ENCODE results near the gene LMTK2.
A peak's percentile ranks its signal among the peaks of the same experiment; 100 is the strongest.

Gene LMTK2

DNA sequence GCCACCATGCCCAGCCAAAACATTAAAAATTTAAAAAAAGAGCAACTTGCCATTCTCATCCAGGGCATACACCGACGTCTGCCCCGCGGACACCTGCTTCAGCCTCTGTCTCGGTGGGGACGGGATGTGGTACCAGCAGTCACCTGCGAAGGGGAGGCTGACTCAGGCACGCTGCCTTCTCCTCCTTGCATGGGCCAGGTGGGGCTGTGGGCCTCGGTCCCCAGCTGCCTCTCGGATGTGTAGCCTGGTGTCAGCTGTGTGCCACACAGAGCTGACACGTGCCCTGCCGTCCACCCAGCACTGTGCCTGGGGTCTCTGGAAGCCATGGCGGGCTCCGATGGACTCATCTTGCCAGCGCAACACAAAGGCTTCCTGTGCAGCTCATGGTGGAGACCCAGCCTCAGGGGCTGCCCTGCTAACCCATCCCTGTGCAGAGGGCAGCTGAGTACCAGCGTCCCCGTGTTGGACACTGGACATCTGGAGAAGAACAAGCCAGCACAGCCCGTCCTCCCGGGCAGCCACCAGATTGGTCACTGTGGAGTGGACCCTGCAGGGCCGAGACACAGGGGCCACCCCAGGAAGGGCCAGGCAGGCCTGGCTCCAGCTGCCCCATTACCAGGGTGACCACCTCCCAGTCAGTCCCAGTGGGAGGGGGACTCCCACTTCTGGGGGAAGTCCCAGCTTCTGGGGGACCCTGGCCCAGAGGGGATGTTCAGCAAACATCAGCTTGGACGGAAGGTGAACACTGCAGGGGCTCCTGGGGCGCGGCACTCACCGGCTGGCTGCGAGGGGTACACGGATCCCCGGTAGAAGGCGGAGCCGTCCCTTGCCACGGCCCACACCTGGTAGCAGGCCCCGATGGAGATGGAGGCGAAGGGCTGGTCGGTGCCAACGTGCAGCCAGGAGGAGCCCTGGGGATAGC, 115.2 kb downstream of the LMTK2 start:
- Histone ChIP-seq H3K4me3 (ENCODE audit: severe bottlenecking) (no peak overlapping the region), H3K36me3 (ENCODE audit: low read depth) (no peaks in the 10 kb centered on the region), H3K4me1 (ENCODE audit: insufficient read depth, poor library complexity, severe bottlenecking) (no peaks in the 10 kb centered on the region), H3K27ac (ENCODE audit: poor library complexity, severe bottlenecking) (no peak overlapping the region), H3K27me3 (ENCODE audit: insufficient read depth, poor library complexity, severe bottlenecking) (no peaks in the 10 kb centered on the region), H3K9me3 (ENCODE audit: severe bottlenecking) (no peaks in the 10 kb centered on the region)
- DNase-seq (ENCODE audit: low spot score) (peak; percentile 58), ATAC-seq (ENCODE audit: low read depth) (no peak)
- TF ChIP-seq, protein P1, sequence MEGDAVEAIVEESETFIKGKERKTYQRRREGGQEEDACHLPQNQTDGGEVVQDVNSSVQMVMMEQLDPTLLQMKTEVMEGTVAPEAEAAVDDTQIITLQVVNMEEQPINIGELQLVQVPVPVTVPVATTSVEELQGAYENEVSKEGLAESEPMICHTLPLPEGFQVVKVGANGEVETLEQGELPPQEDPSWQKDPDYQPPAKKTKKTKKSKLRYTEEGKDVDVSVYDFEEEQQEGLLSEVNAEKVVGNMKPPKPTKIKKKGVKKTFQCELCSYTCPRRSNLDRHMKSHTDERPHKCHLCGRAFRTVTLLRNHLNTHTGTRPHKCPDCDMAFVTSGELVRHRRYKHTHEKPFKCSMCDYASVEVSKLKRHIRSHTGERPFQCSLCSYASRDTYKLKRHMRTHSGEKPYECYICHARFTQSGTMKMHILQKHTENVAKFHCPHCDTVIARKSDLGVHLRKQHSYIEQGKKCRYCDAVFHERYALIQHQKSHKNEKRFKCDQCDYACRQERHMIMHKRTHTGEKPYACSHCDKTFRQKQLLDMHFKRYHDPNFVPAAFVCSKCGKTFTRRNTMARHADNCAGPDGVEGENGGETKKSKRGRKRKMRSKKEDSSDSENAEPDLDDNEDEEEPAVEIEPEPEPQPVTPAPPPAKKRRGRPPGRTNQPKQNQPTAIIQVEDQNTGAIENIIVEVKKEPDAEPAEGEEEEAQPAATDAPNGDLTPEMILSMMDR (IDR thresholded peaks at IDR 0.05; ENCODE audit: poor library complexity, severe bottlenecking) = no peak

DNA sequence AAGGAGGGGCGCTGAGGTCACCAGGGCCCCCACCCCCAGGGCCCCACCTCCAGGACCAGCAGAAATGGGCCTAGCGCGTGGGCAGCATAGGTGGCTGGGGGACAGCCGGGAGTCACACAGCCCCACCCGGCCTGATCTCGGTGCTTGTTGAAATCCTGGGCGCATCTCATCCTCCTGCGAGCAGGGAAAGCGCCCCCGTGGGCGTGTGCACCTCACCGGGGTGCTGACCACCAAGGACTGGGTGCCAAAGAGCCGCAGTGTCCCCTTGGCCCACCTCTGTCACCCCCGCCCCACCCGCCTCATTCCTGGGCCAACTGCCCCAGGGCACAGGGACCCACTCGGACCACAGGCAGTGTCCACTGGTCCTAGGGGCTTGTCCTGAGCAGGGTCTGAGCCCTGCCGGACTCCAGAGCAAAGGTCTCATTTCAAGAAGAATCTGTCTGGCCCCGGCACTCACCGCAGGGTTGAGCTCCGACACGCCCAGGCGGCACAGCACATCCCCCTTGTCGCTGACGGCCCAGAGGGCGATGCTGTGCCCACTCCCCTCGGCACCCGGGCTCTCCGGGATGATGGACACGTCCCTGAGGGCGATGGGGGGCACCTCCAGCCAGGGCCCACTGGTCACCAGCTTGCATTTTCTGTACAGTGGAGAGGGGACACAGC, 116.0 kb downstream of the LMTK2 start:
- Histone ChIP-seq H3K27me3 (ENCODE audit: insufficient read depth, poor library complexity, severe bottlenecking) (no peaks in the 10 kb centered on the region), H3K9me3 (ENCODE audit: severe bottlenecking) (no peaks in the 10 kb centered on the region), H3K27ac (ENCODE audit: poor library complexity, severe bottlenecking) (no peak overlapping the region), H3K36me3 (ENCODE audit: low read depth) (no peaks in the 10 kb centered on the region), H3K4me3 (ENCODE audit: severe bottlenecking) (no peak overlapping the region), H3K4me1 (ENCODE audit: insufficient read depth, poor library complexity, severe bottlenecking) (no peaks in the 10 kb centered on the region)
- TF ChIP-seq, protein P1 (IDR thresholded peaks at IDR 0.05; ENCODE audit: poor library complexity, severe bottlenecking) = no peak
- ATAC-seq (ENCODE audit: low read depth) = no peak; the same call in 2 of the 3 replicates
- DNase-seq (ENCODE audit: low spot score) = peak; percentile 51

DNA sequence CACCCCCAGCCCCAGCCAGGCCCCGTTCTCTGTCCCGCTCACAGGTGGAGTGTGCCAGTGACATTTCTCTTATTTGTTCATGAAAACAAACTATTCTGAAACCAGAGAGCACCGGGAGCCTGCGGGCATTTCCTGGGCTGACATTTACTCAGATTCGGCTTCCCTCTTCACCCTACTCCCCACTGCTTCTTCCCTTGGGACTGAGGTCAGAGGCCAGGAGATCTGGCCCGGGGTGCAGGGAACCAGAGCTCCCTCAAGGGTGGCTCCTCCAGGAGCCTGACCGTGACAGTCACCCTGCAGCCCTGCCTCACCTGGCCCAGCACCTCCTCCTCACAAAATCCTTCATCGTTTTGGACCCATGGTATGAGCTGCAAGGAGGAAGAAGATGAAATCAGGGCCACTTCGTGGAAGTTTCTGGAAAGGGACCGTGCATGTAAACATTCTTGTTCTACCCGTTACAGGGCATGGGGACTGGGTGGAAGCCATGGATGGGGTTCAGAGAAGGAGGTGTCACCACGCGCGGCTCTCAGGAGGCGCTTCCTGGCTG, 116.8 kb downstream of the LMTK2 start:
- Histone ChIP-seq H3K27me3 (ENCODE audit: insufficient read depth, poor library complexity, severe bottlenecking) (no peaks in the 10 kb centered on the region), H3K4me3 (ENCODE audit: severe bottlenecking) (no peak overlapping the region), H3K36me3 (ENCODE audit: low read depth) (no peaks in the 10 kb centered on the region), H3K4me1 (ENCODE audit: insufficient read depth, poor library complexity, severe bottlenecking) (no peaks in the 10 kb centered on the region), H3K27ac (ENCODE audit: poor library complexity, severe bottlenecking) (no peak overlapping the region), H3K9me3 (ENCODE audit: severe bottlenecking) (no peaks in the 10 kb centered on the region)
- ATAC-seq (ENCODE audit: low read depth) (no peak), DNase-seq (ENCODE audit: low spot score) (peak; percentile 14)
- TF ChIP-seq, protein P1 (IDR thresholded peaks at IDR 0.05; ENCODE audit: poor library complexity, severe bottlenecking) = no peak

DNA sequence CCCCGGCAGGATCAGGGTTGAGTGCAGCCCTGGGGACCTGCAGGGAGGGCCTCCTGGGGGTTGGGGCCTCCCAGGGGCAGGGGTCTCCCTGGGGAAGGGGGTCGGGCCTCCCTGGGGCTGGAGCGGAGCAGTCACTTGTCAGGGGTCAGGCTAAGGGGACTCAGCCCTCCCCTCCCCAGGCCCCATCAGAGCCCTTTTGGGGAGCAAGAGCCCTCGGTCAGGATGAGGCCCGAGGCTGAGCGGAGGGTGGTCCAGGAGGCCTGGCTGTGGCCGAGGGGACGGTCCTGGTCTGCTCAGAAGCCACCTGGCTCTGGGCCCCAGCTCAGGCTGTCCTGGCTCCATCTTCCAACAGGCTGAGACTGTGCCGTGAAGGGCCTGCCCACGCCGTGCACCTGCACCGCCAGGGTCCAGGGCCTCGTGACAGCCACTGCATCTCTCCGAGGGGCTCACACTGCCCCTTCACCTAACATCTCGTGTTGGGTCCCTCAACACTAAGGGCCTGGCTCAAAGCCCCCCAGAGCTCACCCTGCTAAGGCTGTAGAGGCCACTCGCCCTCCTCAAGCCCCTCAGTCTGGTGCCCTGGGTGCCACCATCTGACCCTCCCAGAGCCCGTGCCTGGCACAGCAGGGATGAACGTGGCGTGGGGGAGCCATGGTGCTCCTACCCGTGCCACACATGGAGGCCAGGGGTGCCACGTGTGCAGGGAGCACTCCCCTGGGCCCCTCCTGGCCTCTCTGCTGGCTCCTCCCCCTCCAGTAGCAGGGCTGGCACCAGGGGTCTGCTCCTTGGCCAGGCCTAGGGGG, 117.4 kb downstream of the LMTK2 start:
- no peak for ATAC-seq (ENCODE audit: low read depth)
- Histone ChIP-seq H3K27me3 (ENCODE audit: insufficient read depth, poor library complexity, severe bottlenecking) (no peaks in the 10 kb centered on the region), H3K4me1 (ENCODE audit: insufficient read depth, poor library complexity, severe bottlenecking) (no peaks in the 10 kb centered on the region), H3K4me3 (ENCODE audit: severe bottlenecking) (no peak overlapping the region), H3K9me3 (ENCODE audit: severe bottlenecking) (no peaks in the 10 kb centered on the region), H3K36me3 (ENCODE audit: low read depth) (no peaks in the 10 kb centered on the region), H3K27ac (ENCODE audit: poor library complexity, severe bottlenecking) (no peak overlapping the region)
- TF ChIP-seq, protein P1 (IDR thresholded peaks at IDR 0.05; ENCODE audit: poor library complexity, severe bottlenecking) = no peak
- peak; percentile 51 for DNase-seq (ENCODE audit: low spot score)

All from RWPE2 (cell line).